A673 (cell line): ENCODE results near the gene GRIK5. TPM values are rescaled to one million over a fixed set of nuclear protein-coding genes. Genes with fewer than 3 reads are reported as not detected.
"Not testable (repeated sequence)": the region's sequence is repeated elsewhere in the genome, so short reads cannot be mapped to it uniquely, and the experiment has no call there.

Source experiments
- BruUV-seq: library from RNA; stranded (reverse); fragments of 400-500 nt; replicated peaks from 2 replicates; lab custom pipeline; 2021; lab: Mats Ljungman, UMichigan
- CTCF ChIA-PET: fragments of 300-600 bp; sonication (Branson Sonifier 250); formaldehyde crosslinking; loops from one replicate; lab custom pipeline; 2022; ENCODE audit warnings: antibody characterized with exemption; lab: Charles Lee
- POLR2A ChIA-PET: fragments of 300-600 bp; sonication (Branson Sonifier 250); formaldehyde crosslinking; loops from one replicate; lab custom pipeline; 2022; ENCODE audit warnings: antibody characterized with exemption; ENCODE audit not compliant: low non-redundant PET; lab: Charles Lee
- DNase-seq: peaks from one replicate; pipeline ENCODE4 v3.0.0-alpha.2; 2015; ENCODE audit warnings: low spot score
- H3K27ac ChIP-seq: fragments of 200-600 bp; sonication (generic); 2 replicates; pipeline ENCODE4 v1.5.1; 2016; ENCODE audit warnings: mixed run types, low read depth, mild to moderate bottlenecking, mixed read lengths, antibody characterized with exemption, low read length; ENCODE audit not compliant: poor library complexity, severe bottlenecking
- H3K27me3 ChIP-seq: fragments of 200-600 bp; sonication (generic); replicated peaks from 2 replicates; pipeline ENCODE4 v1.6.1; 2017; ENCODE audit warnings: mixed run types, low read depth, mild to moderate bottlenecking, mixed read lengths, antibody characterized with exemption, low read length; ENCODE audit not compliant: insufficient read depth, poor library complexity
- H3K36me3 ChIP-seq: fragments of 200-600 bp; sonication (generic); 2 replicates; pipeline ENCODE4 v1.6.1; 2016; ENCODE audit warnings: mixed run types, mild to moderate bottlenecking, mixed read lengths, antibody characterized with exemption, low read length; ENCODE audit not compliant: insufficient read depth, poor library complexity, severe bottlenecking
- H3K4me1 ChIP-seq: fragments of 200-600 bp; sonication (generic); 2 replicates; pipeline ENCODE4 v1.6.1; 2017; ENCODE audit warnings: mixed run types, mild to moderate bottlenecking, mixed read lengths, antibody characterized with exemption, low read length; ENCODE audit not compliant: insufficient read depth, poor library complexity, severe bottlenecking
- H3K4me3 ChIP-seq: fragments of 200-600 bp; sonication (generic); 2 replicates; pipeline ENCODE4 v1.5.1; 2016; ENCODE audit warnings: low read depth, mixed run types, mild to moderate bottlenecking, mixed read lengths, low read length; ENCODE audit not compliant: poor library complexity, severe bottlenecking
- H3K9me3 ChIP-seq: fragments of 200-600 bp; sonication (generic); 2 replicates; pipeline ENCODE4 v1.6.1; 2016; ENCODE audit warnings: mixed run types, low read depth, mild to moderate bottlenecking, mixed read lengths, antibody characterized with exemption, low read length; ENCODE audit not compliant: poor library complexity, severe bottlenecking
- CTCF ChIP-seq: fragments of 300-800, 200-600 bp; sonication (generic); conservative IDR thresholded peaks from 2 replicates; pipeline ENCODE4 v1.5.1; 2017; ENCODE audit warnings: low read depth, mild to moderate bottlenecking, antibody characterized with exemption, low read length, moderate library complexity, mixed read lengths
- EZH2 ChIP-seq: fragments of 200-600 bp; sonication (generic); IDR thresholded peaks from 2 replicates; pipeline ENCODE4 v1.6.1; 2017; ENCODE audit warnings: borderline replicate concordance, low read depth, mild to moderate bottlenecking, mixed read lengths, antibody characterized with exemption, low read length; ENCODE audit not compliant: poor library complexity, severe bottlenecking
- intact Hi-C: fragments of 100-400 bp; cut with micrococcal nuclease; formaldehyde crosslinking; loops from one replicate; pipeline ENCODE4 v1.10.0; 2022; ENCODE audit not compliant: unreplicated experiment
- total RNA-seq: library from RNA; stranded (reverse); gene quantifications from 2 replicates; pipeline ENCODE4 v1.2.3, GENCODE V29; 2021

The GRIK5 gene
- total RNA-seq, 1 experiment from 2014 or later, result 24.0 TPM

- BruUV-seq, result no TSS peak
- Histone ChIP-seq H3K27ac (no peak overlapping the region), H3K9me3 (no peaks in the 10 kb centered on the region), H3K4me1 (peaks cover 1% of the 10 kb centered on the region), H3K4me3 (no peak overlapping the region), H3K27me3 (no peaks in the 10 kb centered on the region), H3K36me3 (peaks cover 5% of the 10 kb centered on the region)
- TF ChIP-seq EZH2 (no peak), CTCF (no peak)
- CTCF ChIA-PET, result no interaction called here
- no peak for DNase-seq
- intact Hi-C loops, result no loop called here
- POLR2A ChIA-PET, result no interaction called here
Measured at GRCh38 chr19:42037649-42038048, 32.4 kb downstream of the GRIK5 start.

GRCh38 chr19:42034640-42035391 lies 35.2 kb downstream of the GRIK5 start:
- CTCF ChIA-PET, result interaction anchor here (0.6 to 1.0 kb wide), 17 partner anchors 11 to 723 kb away, joined by 3 to 13 read pairs (median 3); partner anchors contain the start of genes RABAC1 and ZNF574
- intact Hi-C loops, result loop anchor here (2.0 to 5.0 kb wide), 2 partner anchors 36 to 153 kb away; partner anchors contain the start of gene ARHGEF1

GRCh38 chr19:42033413-42033812 lies 36.6 kb downstream of the GRIK5 start:
- Histone ChIP-seq H3K27me3 (no peaks in the 10 kb centered on the region), H3K9me3 (no peaks in the 10 kb centered on the region), H3K27ac (no peak overlapping the region), H3K4me1 (peaks cover 10% of the 10 kb centered on the region), H3K4me3 (no peak overlapping the region), H3K36me3 (no peaks in the 10 kb centered on the region)
- POLR2A ChIA-PET, result no interaction called here
- intact Hi-C loops, result loop anchor here (2.0 to 5.0 kb wide), 2 partner anchors 75 to 151 kb away; partner anchors contain the start of genes ARHGEF1 and RABAC1
- no peak for TF ChIP-seq EZH2
- TF ChIP-seq CTCF, result no peak
- no TSS peak for BruUV-seq
- DNase-seq, result no peak
- CTCF ChIA-PET, result interaction anchor here (0.5 kb wide), 1 partner anchor 68 kb away, joined by 3 read pairs; no protein-coding TSS in a partner anchor

More at GRCh38 chr19:42034640-42035391, 35.2 kb downstream of the GRIK5 start:
- POLR2A ChIA-PET, H3K27me3 ChIP-seq, H3K4me3 ChIP-seq, H3K9me3 ChIP-seq, H3K27ac ChIP-seq, BruUV-seq, H3K36me3 ChIP-seq: not testable (repeated sequence)
- peaks cover 10% of the 10 kb centered on the region for H3K4me1 ChIP-seq
- peak; percentile 81 for DNase-seq
- TF ChIP-seq CTCF, result peak; percentile 90
